ENCODE results near the gene CD2.

CD2 gene

GRCh38 chr1:116762781-116763115 lies 8.5 kb downstream of the CD2 start:
- no peak for DNase-seq

- DNase-seq: peak; percentile 73
Measured at GRCh38 chr1:116763116-116763786, 9.0 kb downstream of the CD2 start.

GRCh38 chr1:116763787-116764465 lies 9.7 kb downstream of the CD2 start:
- peak; percentile 74 for DNase-seq

- DNase-seq: peak; percentile 77
Measured at GRCh38 chr1:116764466-116764898, 10.3 kb downstream of the CD2 start.

- DNase-seq: no peak
Measured at GRCh38 chr1:116764906-116765862, 11.0 kb downstream of the CD2 start.

GRCh38 chr1:116765962-116766361 lies 11.7 kb downstream of the CD2 start:
- no peak for DNase-seq

- DNase-seq: peak; percentile 54
Measured at GRCh38 chr1:116766616-116767469, 12.6 kb downstream of the CD2 start.

GRCh38 chr1:116767782-116768382 lies 13.7 kb downstream of the CD2 start:
- DNase-seq: no peak

- no peak for DNase-seq
Measured at GRCh38 chr1:116768416-116769103, 14.3 kb downstream of the CD2 start.

GRCh38 chr1:116769104-116769452 lies 14.8 kb downstream of the CD2 start:
- DNase-seq: no peak

GRCh38 chr1:116769561-116769977 lies 15.3 kb downstream of the CD2 start:
- DNase-seq: peak; percentile 75

GRCh38 chr1:116769994-116770393 lies 15.8 kb downstream of the CD2 start:
- DNase-seq: no peak

- DNase-seq: no peak
Measured at GRCh38 chr1:116770625-116771024, 16.4 kb downstream of the CD2 start.

- no peak for DNase-seq
Measured at GRCh38 chr1:116771997-116772647, 17.9 kb downstream of the CD2 start.

- DNase-seq: no peak
Measured at GRCh38 chr1:116772648-116773045, 18.4 kb downstream of the CD2 start.

- DNase-seq: no peak
Measured at GRCh38 chr1:116775116-116775752, 21.0 kb downstream of the CD2 start.

- DNase-seq: no peak
Measured at GRCh38 chr1:116777831-116778830, 23.9 kb downstream of the CD2 start.

GRCh38 chr1:116781034-116781433 lies 26.8 kb downstream of the CD2 start:
- DNase-seq: no peak

GRCh38 chr1:116785006-116785405 lies 30.8 kb downstream of the CD2 start:
- no peak for DNase-seq

Data from activated naive CD4-positive, alpha-beta T cell treated with Interleukin-2 at 50 U/mL for 16 hours (primary cell).